Measurements from ENCODE around the gene KLF2.

The KLF2 gene

DNA sequence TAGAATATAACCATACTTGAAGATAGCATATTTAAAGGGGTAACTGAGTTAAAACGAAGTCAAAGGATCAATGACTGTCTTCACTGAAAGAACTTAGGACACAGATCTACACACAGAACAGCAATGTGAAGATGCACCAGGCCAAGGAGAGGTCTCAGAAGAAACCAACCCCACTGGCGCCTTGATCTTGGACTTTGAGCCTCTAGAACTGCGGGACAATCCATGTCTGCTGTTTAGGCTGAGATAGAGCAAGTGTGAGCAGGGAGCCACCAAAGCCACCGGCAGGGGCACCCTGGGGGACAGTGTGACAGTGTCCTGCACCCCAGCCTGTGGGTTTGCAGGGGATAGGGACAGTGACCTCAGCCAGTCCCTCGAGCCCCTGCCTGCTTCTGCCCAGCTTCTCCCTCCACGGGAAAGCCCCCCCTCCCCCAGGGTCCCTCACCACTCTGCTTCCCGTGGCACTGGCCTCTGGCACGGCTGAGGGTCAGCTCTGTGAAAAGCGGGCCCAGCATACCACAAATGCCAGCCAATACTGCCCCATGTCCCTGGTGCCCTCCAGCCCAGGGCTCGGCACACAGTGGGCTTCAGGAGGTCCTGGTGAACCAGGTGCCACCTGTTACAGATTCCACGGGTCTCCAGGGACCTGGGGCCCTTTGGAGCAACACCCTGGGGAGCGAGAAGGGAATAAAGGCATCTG lies 40.8 kb downstream of the KLF2 start:
- DNase-seq = no peak

DNA sequence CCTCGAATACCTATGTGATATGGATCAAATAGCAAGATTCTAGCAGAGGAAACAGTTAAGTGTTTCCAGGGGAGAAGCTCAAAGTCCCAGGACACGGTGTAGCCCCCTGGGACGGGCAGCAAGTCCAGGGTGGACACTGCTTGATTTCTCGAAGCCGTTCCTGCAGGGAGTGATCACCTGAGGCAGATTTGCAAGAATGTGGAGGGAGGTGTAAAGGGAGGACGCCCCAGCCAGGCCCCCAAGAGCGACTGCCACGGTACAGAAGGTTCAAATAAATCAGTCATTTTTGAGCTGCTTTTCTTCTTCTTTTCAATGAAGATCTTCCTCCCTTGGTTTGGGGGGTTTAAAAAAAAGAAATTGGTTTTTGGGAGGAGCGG lies 41.4 kb downstream of the KLF2 start:
- no peak for DNase-seq

DNA sequence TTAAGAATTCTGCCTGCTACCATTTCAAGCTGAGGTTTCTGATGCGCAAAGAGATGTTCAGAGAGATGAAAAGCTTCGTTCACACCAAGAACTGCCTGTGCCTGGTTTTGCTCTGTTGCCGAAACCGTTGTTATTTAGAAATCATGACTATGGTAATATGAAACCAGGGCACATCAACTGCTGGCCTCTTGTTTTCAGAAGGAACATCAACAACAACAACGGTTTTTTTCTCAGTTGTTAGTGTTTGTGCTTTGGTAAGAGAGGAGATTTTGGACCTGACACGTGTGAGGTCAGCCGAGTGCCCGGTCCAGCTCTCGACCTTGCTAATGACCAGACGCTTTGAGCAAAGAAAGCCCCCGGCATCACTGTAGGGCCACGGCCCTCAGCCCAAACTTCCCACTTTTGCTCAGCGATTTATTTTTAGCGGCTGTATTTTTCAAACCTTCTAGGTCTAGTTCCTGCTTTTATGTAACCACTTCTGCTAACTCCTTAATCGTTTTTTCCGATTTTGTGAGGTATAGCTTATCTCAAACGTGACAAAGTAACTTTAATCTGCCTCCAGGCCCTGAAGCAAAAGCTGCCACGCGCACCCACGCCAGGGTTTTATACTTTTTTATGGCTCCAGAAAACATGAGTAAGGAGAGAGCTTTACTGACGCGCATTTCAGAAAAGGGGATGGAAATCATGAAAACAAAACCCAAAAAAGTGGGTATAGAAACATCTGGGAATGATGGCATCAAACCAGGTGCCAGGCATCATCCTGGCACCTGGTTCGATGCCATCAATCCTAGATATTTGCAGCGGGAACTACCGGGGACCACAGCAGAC lies 42.0 kb downstream of the KLF2 start:
- peak; percentile 67 to 75 for DNase-seq

DNA sequence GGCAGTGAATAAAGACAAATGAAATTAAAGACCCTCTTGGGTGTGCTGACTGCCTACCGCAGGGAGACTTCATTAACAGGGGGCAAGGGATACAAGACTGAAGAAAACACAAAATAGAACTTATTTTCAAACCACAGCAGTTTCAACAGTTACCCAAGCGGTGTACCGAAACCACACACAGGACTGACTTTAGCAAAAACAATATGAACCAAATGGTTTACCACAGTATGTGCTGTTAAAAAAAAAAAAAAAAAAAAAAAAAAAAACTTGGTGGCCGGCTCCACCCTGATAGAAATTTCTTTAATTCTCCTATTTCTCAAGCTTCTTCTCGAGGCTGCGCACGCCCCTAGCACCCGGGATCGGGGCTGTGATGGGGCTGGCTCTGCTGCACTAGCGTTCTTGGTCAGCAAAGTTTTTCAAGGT lies 42.6 kb downstream of the KLF2 start:
- peak; percentile 32 to 52 for DNase-seq

DNA sequence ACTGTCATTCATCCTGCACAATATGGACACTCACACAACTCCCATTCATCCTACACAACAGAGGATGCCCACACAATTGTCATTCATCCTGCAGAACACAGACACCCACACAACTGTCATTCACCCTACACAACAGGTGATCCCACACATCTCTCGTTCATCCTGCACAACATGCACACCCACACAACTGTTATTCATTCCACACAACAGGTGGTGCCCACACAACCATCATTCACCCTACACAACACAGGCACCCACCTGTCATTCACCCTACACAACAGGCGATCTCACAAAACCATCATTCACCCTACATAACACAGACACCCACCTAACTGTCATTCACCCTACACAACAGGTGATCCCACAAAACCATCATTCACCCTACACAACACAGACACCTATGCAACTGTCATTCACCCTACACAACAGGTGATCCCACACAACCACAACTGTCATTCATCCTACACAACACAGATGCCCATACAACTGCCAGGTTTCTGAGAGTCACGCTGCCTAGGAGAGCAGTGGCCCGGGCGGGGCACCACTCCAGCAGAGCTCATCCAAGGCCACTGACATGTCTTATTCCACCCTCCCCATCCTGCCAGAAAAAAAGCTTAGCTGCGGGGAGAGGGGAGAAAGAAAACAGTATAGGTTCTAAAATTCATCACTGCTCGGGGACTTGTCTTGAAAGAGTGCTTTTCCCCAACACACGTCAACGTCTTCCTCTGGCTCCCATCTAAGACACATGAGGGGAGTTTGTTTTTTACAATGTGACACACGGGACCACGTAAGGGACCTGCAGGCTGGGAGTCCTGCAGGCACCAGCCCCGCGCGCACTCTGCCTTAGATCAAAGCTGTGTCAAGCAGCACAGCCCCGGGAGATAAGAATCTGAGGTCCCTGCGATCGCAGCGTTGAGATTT lies 44.0 kb downstream of the KLF2 start:
- DNase-seq = no peak

DNA sequence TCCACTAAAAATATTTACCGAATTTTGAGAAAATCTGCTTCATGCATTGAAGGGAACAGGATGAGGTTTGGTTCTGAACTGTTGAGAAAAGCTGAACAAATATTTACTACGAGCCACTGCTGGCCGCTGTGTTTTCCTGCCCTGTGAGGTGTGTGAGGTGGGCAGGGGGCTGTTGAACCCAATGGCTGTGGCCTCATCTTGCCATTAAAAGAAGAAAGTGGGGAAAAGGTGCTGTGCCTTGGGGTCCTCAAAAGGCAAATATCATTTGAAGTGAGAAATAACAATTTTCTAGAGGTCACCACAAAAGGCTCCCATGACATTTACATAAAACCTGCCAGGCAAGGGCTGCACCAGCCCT lies 44.7 kb downstream of the KLF2 start:
- DNase-seq = no peak

DNA sequence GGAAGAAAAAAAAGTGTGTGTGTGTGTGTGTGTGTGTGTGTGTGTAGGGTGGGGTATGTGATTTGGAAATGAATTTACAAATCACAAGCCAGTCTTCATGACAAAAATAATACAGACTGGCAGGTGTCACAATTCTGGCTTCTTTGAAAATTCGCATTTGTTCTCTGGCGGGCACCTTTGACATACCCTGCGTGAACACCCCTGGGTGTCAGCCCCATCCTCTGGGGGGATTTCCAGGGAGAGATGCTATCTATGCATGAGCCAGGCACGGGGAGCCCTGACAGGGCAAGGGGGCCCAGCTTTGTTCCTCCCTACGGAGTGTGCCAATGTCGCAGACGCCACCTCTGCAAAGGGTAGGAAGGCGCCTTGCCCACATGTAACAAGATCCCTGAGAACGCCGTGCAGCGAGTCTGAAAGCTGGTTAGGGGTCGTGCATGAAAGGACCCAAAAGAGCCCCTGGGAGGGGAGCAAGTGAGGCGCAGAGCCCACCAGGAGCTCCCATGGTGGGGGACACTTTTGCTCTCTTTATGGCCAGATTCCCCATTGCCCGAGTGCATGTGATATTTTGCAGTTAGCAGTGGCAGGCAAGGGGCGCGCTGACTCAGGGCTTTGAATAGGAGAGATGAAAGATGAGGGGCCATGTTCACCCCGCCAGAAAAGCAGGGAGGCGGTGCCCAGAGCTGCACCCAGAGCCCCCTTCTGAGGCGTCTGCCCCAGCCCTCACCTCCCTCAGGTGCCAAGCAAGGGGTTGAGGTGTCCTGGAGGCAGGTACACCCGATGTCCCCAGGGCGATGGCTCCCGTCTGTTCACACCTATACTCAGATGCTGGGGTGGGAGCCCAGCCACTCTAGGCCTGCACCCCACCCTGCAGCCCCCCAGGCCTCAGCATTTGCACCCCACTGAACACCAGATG lies 45.3 kb downstream of the KLF2 start:
- no peak for DNase-seq

DNA sequence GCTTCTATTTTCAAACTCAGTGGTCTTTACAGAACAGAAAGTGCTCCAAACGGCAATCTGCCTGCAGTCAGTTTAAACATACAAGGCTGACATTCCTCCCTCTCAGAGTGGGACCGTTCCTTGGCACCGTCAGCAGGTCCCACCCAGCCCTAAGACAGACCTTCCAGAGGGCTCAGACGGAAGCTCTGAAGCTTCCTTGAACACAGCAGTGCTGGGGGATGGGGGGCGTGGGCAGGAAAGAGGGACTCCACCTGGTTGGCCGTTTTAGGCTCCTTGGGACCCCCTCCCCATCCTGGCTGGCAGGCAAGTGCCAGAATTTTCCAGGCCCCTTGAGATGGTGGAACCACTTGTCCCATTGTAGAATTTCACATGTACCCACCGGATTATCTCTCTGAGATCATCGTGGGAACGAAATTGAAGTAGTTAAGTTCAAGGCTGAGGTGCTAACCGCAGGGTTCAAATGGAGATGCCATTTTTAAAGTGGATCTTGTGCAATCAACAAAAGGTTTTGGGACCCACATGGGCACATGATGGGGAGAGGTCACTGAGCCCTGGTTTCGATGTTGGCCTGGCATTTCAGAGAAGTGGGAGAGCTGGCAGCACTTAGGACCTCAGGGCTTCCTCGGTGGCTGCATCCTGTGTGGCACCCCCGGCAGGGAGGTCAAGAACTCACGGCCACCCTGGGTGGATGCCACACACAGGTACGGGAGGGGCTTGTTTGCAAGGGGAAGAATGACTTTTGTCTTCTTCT lies 46.2 kb downstream of the KLF2 start:
- DNase-seq = no peak

DNA sequence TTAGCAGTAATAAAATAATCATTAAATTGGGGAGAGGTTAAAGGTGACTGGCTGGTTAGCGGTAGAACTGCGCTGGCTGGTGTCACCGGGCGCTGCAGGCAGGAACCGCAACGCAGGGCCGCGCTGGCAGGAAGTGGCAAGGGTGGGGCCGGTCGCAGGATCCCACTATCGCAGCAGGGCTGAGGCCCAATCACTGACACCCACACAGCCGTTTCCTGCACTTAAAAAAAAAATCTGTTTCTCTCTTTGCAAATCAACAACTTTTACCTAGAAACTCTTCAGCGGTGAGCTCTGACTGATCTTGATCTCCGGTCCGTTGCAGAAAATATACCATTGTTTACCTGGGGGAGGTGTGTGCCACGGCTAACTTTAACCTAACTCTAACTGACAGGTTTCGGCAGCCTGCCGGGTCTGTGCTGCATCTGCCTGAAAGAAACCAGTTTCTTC lies 46.9 kb downstream of the KLF2 start:
- peak in 1 of 2 experiments; percentile 4 for DNase-seq

DNA sequence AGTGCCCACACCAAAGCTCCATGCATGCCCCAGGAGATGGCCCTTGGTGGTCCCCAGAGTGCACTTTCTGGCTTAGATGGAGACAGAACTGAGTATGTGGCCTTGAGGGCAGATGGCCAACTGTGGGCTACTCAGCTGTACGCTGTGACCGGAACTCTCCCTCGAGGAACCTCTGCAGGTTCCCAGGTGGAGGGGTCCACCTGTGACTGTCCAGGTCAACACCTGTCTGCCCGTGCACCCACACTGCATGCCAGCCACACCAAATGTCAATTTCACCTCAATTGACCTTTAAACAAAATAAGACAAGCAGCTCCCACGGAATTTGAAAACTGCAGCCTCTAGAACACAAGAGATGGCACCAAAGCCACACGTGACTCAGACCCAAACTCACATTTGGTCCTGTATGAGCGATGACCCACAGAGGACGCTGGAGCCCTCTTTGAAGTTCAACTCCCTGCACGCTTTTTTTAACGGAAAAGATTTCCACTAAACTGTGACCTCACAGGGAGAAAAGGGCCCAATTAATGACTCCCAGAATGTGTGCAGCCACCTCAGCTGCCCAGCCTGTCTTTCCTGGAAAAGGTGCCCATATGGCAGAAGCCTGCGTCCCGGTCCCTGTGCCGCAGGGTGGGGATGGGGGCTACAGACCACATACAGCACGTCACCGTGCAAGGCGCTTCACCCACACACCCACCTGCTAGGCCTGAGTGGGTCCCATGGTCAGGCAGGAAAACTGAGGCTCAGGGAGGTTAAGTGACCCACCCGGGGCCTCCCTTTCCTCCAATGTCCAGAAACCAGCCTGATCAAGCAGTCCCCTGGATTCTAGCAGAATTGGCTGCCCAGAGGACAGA lies 47.7 kb downstream of the KLF2 start:
- DNase-seq = no peak

DNA sequence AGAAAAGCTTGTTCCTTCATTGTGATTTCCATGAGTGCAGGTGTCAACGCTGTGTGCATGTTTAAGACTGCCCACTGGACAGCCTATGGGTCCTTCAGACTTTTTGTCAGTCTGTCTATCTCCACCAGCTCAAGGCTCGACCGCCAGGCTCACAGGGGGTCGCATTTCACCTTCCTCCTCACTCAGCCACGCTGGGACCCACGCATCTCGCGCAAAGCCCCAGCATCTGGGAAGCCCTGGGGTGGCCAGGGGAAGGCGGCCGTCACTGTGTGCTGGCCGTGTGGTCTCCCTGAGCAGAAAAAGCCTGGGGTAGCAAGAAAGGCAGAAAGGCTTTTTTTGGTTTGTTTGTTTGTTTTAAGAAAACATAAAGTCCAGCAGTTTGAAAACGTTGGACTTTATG lies 48.5 kb downstream of the KLF2 start:
- DNase-seq = no peak

DNA sequence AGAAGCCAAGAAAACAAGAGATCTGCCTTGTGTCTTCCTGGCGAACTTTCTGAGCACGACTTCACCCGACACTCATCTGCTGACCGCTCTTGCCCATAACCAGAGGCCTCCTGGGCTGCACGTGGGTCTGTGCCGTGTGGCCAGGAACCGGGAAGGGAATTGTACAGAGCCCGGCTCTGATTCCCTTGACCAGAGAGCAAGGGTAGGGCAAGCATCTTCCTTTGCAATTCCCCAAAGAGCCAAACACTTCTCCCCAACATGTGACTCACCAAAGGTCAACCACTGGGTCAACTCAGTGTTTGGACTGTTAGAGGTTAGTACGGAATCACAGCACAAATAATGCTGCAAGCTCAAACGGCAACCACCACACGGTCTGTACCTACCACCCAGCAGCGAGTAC lies 48.9 kb downstream of the KLF2 start:
- no peak for DNase-seq

DNA sequence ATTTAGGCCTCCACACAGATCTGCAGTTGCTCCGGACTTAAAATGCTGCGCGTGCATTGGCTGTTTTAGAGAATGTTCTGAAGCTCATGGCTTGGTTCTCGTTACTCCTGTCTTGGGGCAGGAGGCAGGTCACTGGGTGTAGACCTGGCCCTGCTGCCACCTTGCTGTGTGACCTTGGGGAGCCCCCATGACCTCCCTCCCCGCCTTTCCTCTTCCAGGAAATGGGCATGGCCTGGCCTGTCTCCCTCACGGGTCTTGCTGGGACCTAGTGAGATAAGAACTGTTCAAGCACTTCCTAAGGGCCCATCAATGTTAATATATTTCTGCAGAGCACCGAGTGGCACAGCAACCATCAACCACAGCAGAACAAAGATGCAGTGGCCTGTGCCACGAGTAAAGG lies 49.4 kb downstream of the KLF2 start:
- DNase-seq = no peak

DNA sequence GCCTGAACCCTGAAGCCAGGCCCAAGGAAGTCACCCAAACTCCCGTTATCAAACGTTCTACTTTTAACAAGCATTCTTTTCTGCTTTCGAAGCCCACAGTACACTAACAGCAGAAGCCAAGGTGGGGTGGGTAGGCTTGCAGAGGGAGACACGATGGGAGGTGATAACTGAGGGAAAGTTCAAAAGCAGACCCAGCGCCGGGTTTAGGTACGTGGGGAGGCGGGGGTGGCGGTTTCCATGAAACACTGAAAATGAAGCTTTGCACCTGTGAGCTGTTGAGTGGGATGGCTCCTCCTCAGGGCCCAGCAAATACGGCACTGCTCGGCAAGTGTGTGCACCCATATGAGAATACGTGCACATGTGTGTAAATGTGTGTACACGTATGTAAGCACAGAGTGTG lies 49.8 kb downstream of the KLF2 start:
- DNase-seq = no peak

DNA sequence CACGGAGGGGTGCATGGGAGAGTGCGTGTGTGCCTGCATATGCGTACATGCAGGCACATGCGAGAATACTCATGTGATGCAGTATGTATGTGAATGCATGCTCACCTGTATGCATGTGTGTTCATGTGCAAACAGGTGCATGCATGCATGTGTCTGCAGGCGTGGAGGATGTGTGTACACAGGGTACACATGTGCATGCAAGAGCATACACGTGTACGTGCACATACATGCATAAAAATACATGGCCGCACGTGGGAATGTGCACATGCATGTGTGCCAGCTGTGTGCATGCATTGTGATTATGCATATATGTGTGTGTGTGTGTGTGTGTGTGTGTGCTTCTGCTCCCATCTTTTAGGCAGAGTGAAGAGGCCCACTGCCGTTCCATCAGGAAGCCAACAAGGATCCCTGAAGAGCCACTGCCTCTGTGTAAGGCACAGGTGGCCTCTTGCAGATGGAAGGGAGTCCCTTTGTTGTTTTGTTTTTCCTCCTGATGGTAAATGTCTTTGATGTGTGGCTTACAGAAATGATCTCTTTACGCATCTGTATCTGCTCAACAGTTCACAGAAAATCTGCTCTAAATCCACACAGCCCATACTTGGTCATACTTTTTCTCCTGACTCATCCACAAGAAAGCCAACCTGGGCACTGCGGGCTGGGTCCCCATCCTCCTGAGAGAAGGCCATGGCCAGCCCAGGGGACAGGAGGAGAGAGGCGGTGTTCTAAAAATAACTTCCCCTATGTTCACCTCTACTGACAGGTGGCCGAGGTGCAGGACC lies 50.7 kb downstream of the KLF2 start:
- no peak for DNase-seq

DNA sequence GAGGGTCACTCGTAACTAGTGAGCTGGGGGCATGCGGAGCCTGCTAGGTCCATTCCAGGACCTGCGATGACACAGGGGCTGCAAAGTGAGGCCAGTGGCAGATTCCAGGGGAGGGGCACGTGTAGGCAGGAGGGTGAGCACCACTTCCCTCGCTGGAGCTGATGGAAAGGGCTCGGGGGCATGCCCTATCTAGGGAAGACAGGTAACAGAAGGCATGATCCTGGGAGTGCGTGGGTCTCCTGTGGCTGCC lies 51.2 kb downstream of the KLF2 start:
- no peak for DNase-seq

DNA sequence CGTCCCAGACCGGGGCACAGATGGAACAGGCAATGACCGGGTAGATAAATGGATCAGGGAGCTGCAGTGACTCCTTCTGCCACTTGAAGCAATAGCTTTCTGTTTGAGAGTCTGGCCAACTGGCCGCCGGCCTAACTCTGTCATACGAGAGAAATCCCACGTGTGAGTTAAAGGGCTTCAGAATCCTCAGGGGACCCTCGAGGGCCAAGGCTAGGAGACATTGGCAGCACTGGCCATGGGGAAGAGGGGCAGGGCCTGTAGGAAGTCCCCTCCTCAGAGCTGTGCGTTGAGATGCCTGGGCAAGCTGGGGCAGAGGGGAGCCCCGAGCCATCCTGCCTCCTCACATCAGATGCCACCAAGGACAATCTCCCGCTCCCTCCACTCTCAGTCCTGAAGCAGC lies 51.6 kb downstream of the KLF2 start:
- no peak for DNase-seq

DNA sequence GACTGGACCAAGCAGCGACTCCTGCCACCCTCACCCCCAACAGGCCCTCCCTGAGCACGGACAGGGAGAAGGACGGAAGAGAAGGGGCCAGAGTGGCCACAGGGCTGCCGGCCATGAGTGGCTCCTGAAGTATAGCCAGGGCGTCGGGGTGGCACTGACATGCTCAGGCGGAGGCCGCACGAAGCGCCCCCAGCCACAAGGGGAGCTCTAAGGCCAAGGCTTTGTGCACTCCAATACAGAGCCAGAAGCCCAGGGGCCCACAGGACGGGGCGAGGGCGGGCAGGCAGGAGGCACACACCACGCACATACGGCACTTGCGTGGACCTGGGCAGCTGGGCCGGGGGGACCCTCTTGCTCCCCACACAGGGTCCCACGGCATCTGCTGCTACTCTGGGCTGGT lies 52.0 kb downstream of the KLF2 start:
- peak in 1 of 2 experiments; percentile 8 for DNase-seq

DNA sequence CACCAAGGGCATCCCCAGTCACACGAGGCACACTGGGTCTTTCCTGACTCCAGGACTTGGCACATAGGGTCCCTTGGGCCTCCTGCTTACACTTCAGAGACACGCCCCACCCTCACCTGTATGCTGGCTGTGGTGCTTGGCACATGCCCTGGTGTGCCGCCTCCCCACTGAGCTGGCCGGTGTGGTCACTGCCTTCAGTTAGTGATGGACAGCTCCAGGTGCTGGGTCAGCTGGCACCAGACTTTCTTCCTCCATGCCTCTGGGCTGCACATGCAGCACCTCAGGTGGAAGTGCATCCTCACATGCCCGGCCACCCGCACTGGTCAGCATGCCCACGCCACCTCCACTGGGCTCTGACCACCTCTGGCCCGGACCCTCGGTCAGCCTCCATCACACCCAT lies 52.9 kb downstream of the KLF2 start:
- DNase-seq = no peak

Data from AML-193 (cell line).